HCEC 1CT (cell line): ENCODE measurements around the gene ITIH4.

ENCODE experiments used
- DNase-seq: peaks from one replicate; pipeline ENCODE4 v3.0.0-alpha.2; 2017

ITIH4 gene

DNA sequence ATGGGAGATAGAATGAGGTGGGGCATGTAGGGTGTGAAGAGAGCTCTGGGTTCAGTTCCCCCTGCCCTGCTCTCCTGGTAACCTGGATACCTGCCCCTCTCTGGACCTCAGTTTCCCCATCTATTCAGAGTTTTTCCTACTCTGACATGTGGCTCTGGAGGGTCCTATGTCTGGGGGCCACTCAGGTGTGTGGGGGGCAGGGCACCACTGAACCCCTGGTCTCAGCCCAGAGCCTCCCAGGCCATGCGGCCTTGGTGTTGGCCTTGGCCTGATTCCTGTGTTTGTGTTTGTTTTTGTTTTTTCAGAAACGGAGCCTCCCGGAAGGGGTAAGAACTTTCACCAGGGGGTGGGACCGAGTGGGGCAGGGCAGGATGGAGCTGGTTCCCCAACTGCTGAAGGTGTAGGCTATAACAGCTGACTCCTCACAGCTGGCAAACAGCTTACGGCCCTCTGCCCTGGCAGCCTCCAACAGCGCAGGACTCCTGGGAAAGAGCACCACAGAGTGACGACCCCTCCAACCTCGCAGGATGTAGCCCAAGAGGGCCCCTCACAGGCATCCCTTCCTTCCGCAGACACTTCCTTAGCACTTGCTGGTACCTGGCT lies 35.1 kb downstream of the ITIH4 start:
- DNase-seq, result no peak

DNA sequence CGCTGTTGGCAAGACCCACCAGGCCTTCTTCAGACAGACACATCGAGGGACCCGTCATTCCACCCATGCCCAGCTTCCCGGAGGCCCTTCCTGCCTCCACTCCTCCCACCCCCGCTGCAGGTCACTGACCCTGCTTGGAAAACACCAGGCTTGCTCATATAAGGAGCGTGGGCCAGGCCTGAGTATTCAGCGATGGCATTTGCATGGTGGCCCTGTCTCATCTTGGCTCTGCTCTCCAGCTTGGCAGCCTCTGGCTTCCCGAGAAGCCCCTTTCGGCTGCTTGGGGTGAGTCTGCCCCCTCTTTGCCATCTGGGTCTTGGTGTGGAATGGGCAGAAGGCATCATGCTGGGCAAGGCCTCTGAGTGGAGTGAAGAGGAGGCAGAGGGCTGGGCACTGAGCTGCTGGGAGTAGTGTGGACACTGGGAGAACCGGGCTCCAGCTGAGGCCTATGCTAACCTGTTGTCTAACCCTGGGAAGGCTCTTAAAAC lies 35.8 kb downstream of the ITIH4 start, which contains the start of gene ITIH3:
Gene ITIH3, plus strand, starts transcription at position 185 of the 488 bp plus-strand sequence. Its CDS starts 8 bp downstream, at position 193.
- no peak for DNase-seq

DNA sequence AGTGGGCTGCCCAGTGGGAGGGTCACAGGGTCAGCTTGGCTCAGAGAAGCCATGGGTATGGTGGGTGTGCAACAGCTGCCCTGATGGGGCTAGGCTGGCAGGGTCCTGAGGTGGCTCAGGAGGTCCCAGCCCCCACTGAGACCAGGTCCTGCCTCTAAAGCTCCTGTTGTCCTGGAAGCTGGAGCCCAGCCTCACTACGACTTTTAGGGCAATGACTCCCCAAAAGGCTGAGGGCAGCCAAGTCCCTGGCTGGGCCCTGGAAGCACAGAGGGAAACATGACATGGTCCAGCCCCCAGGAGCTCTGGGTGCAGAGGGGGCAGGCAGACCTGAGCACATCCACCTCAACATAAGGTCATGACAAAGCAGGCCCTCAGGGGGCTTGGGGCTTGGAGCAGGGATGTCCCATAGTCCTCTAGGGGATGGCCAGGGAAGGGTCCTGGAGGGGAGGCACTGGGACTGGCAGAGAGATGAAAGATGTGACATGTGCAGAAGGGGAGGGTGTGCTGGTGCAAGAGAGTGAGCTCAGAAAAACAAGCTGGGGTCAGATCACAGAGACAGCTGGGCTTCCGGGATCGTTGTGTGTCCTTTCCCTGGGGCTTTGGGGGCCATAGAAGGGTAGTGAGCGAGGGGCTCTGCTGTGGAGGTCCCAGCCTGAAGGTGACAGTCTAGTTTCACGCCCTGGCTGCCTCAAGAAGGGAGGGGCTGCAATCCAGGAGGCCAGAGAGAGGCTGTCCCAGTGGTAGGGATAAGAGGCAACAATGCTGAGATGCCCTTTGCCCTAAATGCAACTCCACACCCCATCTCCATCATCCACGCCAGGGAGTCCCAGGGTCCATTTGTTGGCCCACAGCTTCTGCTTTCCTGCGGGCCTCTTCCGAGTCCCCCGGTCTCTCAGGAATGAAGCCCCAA lies 36.5 kb downstream of the ITIH4 start:
- DNase-seq, result no peak

DNA sequence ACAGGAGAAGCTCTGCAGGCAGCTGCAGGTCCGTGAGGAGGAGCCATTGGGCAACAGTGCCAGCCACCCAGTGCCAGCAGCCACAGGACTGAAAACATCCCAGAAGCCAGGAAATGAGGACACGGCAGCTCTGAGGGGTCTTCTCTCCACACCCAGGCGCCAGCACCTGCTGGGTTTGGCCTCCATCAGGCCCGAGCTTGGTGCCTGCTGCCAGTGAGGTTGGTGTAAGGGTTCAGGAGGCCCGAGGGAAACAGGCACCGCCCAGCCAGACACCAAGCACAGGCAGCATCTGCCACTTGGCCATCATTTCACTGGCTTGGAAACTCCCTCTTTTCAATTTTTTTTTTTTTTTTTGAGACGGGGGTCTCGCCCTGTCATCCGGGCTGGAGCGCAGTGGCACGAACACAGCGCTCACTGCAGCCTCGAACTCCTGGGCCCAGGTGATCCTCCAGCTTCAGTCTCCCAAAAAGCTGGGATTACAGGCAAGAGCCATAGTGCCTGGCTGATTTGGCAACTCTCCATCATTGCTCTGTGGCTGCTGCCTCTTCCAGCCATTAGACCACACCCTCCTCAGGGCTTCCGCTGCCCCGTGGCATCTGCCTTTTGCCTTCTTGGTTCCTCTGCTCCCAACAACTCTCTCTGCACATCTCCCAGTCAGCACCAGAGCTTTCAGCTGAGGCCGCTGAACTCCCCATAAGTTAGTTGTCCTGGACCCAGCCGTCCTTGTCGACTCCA lies 37.3 kb downstream of the ITIH4 start:
- no peak for DNase-seq

DNA sequence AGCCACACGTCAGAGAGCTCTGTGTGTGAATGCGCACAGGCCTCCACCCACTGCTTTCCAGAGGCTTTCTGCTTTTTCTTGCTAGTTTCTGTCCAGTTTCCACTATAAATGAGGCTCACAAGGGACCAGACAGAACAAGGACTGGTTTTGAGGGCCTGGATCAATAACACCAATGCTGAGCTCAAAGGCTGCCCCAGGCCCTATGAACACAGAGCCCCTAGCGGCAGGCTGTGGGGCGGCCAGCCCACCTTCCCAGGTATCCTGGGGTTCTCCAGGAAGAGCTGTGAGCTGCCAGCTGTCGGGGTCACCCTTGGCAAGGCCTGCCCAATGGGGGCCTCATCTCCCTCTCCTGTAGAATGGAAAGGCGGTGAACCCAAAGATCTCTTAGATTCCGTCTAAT lies 38.1 kb downstream of the ITIH4 start:
- no peak for DNase-seq

DNA sequence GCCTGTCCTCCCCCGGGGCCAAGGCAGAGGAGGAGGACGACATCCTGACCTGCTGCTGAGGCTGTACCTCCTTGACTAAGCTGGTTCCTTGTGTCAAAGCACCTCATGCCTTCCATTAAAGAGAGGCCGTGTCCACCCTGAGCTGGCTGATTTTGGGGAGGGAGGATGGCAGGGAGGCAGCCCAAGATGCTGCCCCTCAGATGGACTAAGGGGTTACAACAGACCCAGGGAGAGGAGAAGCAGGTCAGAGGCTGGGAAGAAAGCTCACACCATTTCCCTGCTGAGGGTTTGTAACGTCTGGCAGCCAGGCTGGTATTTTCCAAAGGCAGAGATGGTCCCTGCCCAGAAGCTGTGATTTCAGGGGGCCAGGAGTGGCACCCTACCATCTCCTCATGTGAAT lies 38.5 kb downstream of the ITIH4 start:
- DNase-seq, result no peak

DNA sequence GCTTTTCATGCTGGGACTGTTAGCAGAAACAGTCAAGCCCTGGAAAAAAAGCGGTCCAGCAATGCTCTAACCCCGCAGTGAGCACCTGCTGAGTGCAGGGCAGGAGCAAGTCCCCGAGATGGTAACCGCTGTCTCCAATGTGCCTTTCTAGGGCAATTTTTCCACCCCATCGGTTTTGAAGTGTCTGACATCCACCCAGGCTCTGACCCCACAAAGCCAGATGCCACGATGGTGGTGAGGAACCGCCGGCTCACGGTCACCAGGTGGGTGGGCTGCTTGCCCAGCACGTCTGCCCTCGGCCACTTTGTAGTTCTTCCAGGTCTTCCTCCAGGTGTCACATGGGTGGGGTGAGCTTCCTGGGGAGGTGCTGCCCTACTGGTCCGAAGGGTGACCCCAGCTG lies 39.1 kb downstream of the ITIH4 start:
- no peak for DNase-seq

DNA sequence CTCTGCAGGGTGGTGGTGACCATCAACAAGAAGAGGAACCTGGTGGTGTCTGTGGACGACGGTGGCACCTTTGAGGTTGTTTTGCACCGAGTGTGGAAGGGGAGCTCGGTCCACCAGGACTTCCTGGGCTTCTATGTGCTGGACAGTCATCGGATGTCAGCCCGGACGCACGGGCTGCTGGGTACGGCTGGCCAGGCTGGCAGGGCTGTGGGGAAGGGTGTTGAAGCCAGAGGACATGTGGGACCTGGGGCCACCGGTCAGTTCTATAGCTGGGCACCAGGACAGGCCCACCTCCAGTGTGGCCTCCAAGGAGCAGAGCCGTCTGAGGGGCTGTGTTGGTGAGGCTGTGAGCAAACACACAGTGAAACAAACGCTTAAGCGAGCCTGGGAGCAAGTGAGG lies 39.7 kb downstream of the ITIH4 start:
- DNase-seq, result no peak

DNA sequence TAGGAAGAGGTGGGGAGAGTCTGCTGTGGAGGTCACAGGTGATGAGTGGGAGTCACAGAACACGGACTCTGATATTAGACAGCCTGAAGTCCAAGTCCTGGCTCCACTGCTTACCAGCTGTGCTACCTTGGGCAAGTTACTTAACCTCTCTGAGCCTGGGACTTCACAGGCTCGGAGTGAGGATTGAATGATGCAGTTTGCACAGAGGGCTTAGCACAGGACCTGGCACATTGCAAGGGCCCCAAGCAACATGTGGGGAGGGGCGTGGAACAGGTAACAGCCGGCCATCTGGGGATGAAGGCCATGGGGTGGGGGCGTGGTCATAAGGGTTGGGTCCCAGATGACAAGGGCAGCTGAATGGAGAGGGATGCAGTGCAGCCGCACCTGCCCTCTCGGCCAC lies 40.1 kb downstream of the ITIH4 start:
- DNase-seq, result no peak

DNA sequence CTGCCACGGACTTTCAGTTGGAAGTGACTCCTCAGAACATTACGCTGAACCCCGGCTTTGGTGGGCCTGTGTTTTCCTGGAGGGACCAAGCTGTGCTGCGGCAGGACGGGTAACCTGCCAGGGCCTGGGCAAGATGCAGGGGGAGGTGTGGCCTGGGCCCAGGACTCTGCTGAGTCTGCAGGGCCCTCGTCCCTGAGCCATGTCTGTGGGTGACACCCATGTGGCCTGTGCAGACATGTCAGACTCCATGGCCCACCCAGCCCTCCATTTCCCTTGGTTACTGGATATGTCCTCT lies 40.8 kb downstream of the ITIH4 start:
- DNase-seq, result no peak

DNA sequence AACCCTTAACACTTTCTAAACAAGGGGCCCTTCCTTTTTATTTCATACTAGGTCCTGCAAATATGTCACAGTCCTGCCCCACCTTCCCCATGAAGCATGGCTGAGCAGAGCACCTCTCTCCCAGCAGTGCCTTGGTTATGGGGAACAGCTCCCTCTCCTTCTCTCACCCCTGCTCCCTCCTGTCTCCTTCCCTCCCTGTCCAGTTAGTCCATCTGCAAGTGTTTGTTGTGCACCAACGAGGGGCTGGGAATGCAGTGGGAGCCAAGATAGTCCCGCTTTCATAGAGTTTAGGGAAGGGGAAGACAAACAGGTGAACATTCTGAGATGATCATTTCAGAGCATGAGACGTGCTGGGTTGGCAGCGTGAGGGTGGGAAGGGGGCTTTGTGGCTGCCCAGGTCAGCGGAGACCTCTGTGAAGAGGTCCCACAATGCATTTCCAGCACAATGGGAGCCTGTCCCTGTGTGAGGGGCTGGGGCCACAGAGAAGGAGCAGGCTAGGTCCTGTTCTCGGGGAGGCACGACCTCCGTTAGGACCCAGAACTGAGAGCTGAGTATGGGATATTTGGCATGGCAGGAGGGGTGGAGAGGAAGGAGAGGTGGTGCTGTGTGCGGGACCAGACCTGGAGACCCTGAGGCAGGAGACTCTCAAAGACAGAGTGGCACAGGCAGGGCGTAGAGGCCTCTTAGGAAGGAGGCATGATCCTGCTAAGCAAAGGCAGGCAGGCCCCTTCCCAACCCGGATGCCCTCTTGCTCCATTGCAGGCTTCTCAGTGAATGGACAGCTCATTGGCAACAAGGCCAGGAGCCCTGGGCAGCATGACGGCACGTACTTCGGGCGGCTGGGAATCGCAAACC lies 41.4 kb downstream of the ITIH4 start:
- no peak for DNase-seq

DNA sequence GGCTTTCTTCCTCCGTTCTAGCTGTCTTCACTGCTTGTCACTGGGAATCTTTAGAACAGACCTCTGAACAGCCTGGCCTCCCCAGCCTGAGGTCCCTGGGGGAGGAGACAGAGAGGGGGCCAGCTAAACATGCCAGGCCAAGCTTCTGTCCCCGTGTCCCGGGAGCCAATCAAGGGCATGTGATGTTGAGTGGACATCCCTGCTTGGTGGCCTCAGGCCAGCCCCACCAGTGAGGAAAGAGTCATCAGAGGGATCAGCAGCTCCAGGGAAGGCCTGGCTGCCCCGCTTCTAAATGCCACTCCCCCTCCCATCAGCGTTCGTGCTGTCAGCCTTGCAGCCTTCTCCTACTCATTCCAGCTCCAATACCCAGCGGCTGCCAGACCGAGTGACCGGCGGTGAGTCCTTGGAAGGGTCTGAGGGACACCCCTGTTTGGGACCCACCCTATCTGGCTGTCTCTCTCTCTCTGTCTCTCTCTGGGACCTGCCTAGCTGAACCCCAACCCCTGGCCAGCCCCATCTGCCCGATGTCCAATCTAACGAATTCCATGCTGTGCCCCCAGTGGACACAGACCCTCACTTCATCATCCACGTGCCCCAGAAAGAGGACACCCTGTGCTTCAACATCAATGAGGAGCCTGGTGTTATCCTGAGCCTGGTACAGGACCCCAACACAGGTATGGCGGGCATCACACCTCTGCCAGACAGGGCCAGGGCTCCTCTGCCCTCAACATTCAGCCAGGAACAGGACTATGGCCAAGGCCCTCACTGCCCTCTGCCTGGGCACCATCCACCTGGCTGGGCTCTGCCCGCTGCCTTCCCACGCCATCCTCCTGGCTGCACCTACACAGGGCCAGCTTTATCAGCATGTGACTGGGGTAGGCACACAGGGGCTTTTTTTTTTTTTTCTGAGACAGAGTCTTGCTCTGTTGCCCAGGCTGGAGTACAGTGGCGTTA lies 42.5 kb downstream of the ITIH4 start:
- DNase-seq, result no peak

DNA sequence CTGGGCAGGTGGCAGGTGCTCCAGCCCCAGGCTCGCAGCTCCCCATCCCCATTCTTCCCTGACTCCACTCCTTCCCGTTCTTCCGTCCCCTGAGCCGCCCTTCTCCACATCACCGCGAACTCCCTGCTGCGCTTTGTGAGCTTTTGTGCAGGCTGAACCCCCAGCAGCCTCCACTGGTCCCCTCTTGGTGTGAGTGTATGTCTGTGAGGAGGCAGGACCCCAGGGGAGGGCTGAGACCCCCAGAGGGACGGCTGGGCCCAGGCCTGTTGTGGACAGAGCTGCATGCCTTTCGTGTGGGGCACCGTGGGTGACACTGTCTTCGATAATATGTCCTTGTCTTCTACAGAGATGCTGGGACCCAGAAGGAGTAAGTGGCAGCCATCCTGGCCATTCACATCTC lies 43.2 kb downstream of the ITIH4 start:
- DNase-seq, result no peak

DNA sequence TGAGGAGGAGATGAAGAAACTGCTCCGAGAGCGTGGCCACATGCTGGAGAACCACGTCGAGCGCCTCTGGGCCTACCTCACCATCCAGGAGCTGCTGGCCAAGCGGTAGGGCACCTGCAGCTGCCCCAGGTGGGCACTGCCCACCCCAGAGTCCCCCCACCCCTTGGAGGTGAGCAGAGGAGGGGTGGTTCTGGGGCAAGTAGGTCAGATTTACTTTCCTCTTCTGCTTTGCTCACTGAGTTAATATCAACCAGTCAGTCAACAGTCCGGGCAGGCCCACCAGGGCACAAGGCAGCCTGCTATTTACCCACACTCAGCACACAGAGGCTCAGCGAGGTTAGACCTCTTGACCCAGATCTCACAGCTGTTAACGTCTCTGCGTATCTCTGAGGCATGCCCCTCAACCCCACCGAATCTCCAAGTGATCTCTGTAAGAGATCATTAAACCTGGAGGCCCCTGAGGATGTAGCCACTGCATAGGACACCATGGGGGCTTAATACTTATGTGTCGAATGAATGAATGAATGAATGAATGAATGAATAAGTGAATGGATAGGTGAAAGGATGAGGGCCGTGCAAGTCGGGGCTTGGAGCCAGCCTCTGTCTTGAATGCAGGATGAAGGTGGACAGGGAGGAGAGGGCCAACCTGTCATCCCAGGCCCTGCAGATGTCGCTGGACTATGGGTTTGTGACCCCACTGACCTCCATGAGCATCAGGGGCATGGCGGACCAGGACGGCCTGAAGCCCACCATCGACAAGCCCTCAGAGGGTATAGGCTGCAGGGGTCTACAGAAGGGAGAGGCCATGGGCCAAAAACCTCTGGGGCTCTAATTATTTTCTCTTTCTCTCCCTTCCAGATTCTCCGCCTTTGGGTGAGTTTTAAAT lies 43.9 kb downstream of the ITIH4 start:
- no peak for DNase-seq

DNA sequence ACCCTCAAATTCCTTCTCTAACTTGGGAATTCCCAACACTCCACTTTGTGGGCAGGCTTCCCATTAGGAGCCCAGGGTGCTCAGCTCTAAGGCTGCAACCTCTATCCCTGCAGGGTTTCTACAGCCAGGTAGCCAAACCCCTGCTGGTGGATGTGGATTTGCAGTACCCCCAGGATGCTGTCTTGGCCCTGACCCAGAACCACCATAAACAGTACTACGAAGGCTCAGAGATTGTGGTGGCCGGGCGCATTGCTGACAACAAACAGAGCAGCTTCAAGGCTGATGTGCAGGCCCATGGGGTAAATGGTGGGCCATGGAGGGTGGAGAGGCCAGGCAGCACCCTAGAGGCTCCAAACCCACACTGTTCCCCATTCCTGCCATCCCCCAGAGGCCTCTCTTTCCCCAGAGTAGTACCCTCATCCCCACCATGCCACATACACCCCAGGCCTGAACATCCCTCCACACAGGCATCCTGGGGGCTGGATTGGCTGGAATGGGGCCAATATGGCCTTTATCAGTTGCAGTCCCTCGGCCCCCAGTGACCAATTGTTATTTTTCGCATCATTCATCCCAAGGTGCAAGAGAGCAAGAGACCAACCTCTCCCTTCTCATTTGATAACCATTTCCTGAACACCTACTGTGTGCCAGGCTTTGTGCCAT lies 45.4 kb downstream of the ITIH4 start:
- no peak for DNase-seq

DNA sequence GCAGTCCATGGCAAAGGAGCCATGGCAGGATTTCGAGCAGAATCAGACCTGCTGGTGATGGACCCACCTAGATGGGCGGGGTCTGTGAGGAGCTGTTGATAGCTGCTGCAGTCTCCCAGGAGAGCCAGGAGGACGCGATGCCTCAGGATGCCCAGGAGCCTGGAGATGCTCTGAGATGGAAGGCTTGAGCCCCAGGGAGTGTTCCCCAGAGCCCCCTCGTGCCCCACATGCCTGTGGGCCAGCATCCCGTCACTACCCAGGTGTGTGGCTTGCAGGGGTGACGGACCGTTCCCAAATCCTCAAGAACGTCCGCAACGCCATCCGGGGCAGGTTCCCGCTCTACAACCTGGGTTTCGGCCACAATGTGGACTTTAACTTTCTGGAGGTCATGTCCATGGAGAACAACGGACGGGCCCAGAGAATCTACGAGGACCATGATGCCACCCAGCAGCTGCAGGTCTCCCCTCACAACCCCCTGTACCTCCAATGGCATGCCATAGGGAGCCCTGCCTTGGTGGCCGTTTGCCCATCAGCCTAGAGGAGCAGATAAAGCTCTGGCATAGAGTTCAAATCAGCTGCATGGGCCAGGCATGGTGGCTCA lies 46.4 kb downstream of the ITIH4 start:
- no peak for DNase-seq

DNA sequence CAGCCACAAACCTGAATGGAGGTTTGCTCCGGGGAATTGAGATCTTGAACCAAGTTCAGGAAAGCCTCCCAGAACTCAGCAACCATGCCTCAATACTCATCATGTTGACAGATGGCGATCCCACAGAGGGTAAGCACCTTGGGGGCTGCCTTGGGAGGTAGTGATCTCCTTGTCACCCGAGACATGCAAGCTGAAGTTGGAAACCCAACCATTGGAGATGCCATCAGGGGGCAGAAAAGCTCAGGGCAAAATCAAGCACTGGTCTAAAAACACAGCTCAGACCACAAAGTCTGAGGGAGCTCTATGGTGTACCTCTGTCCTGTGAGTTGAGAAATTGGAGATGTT lies 47.3 kb downstream of the ITIH4 start:
- DNase-seq, result no peak

DNA sequence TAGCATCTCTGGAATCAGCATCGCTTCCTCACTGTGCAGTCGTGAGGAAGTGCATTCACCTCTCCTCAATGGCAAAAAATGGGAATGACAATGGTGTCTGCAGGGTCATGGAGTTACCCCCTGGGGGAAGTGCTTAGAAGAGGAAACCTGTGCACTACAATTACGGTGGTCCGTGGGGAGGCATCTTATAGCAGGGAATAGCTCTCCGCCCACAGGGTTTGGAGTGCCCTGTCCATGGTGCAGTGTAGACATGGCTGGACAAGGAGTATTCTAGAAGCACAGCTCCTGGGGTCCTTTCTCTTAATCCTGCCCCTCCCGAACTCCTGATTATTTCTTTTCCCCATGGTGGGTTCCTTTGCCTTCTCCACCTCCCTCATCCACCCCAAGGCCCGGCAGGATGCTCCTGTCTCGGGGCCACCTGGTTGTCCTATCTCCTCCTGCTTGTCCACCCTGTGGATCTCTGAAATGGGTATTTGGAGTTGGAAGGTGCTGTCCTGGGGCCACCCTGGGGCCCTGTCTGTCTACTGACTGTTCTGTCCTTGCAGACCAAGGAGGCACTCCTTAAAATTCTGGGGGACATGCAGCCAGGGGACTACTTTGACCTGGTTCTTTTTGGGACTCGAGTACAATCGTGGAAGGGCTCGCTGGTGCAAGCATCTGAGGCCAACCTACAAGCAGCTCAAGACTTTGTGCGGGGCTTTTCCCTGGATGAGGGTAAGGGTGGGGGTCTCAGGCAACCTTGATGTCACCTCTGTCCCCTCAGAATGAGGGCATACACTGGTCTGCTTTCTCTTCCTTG lies 47.9 kb downstream of the ITIH4 start:
- no peak for DNase-seq

DNA sequence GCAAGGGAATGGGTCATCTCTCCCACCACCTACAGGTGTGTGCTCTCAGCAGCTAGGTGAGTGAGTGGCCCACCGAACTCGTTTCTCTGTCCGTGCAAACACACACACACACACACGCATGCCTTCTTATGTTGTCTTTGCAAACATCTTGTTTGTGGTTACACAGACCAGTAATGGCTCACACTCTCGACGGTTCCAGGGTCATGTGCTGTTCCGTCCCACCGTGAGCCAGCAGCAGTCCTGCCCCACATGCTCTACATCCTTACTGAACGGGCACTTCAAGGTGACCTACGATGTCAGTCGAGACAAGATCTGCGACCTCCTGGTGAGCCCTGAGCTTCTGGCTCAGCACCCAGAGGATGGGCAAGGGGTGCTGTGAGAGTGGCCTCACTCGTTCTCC lies 48.7 kb downstream of the ITIH4 start:
- no peak for DNase-seq
